Osteoblast (primary cell): ENCODE data around the gene PBX4. TPM values are rescaled to one million over a fixed set of nuclear protein-coding genes. Genes with fewer than 3 reads are reported as not detected.
A peak's percentile ranks its signal among the peaks of the same experiment; 100 is the strongest.

Source experiments
- DNase-seq: peaks from one replicate; pipeline ENCODE4 v3.0.0; 2011; ENCODE audit warnings: low spot score, mixed read lengths; ENCODE audit not compliant: insufficient read length; ENCODE audit errors: missing footprints
- H2AFZ ChIP-seq: 2 replicates; pipeline ENCODE4 v1.6.0; 2011; ENCODE audit warnings: mild to moderate bottlenecking, low read length
- H3K27ac ChIP-seq: 2 replicates; pipeline ENCODE4 v1.5.1; 2011; ENCODE audit warnings: mild to moderate bottlenecking, low read depth, low read length, moderate library complexity
- H3K27me3 ChIP-seq: 2 replicates; pipeline ENCODE4 v1.6.0; 2012; ENCODE audit warnings: mild to moderate bottlenecking, control low read depth, inconsistent platforms, low read length, moderate library complexity; ENCODE audit not compliant: insufficient read depth
- H3K36me3 ChIP-seq: 2 replicates; pipeline ENCODE4 v1.5.1; 2011; ENCODE audit warnings: mild to moderate bottlenecking, low read length, control low read depth, moderate library complexity; ENCODE audit not compliant: insufficient read depth
- H3K4me1 ChIP-seq: 2 replicates; pipeline ENCODE4 v1.5.1; 2011; ENCODE audit warnings: mild to moderate bottlenecking, low read length, control low read depth, moderate library complexity; ENCODE audit not compliant: insufficient read depth
- H3K4me2 ChIP-seq: 2 replicates; pipeline ENCODE4 v1.6.0; 2011; ENCODE audit warnings: mild to moderate bottlenecking, low read length; ENCODE audit not compliant: insufficient read depth
- H3K4me3 ChIP-seq: fragments of 200-600 bp; sonication (generic); 3 replicates; pipeline ENCODE4 v1.5.1; 2012; ENCODE audit warnings: mild to moderate bottlenecking, low read length, inconsistent platforms; ENCODE audit not compliant: insufficient read depth
- H3K79me2 ChIP-seq: 2 replicates; pipeline ENCODE4 v1.6.0; 2012; ENCODE audit warnings: mild to moderate bottlenecking, low read length, control low read depth, inconsistent platforms; ENCODE audit not compliant: insufficient read depth
- H3K9me3 ChIP-seq: 2 replicates; pipeline ENCODE4 v1.5.1; 2011; ENCODE audit warnings: low read depth, low read length, control low read depth
- H4K20me1 ChIP-seq: 2 replicates; pipeline ENCODE4 v1.6.0; 2012; ENCODE audit warnings: mild to moderate bottlenecking, low read length, control low read depth; ENCODE audit not compliant: insufficient read depth
- CTCF ChIP-seq: IDR thresholded peaks from 2 replicates; pipeline ENCODE4 v1.5.1; 2011; ENCODE audit warnings: mild to moderate bottlenecking, low read depth, low read length, moderate library complexity; ENCODE audit errors: extremely low read depth
- total RNA-seq: library from RNA; depleted of rRNA; stranded (reverse); fragments of >200 nt; gene quantifications from 2 replicates; pipeline ENCODE4 v1.2.3, GENCODE V29; 2012

Gene PBX4
- total RNA-seq, 1 donor = 0.36 TPM

GRCh38 chr19:19630062-19630414 is 11.6 kb upstream of the PBX4 start:
- peaks cover 6% of the 10 kb centered on the region for H3K4me1 ChIP-seq
- H2AFZ ChIP-seq = no peak overlapping the region
- TF ChIP-seq CTCF = no peak
- H3K4me3 ChIP-seq = no peak overlapping the region
- no peaks in the 10 kb centered on the region for H3K79me2 ChIP-seq
- no peak overlapping the region for H3K4me2 ChIP-seq
- H3K9me3 ChIP-seq = no peaks in the 10 kb centered on the region
- H3K27me3 ChIP-seq = no peaks in the 10 kb centered on the region
- H4K20me1 ChIP-seq = no peaks in the 10 kb centered on the region
- H3K27ac ChIP-seq = no peak overlapping the region
- peak; percentile 67 for DNase-seq
- peaks cover 20% of the 10 kb centered on the region for H3K36me3 ChIP-seq

GRCh38 chr19:19628501-19629134 is 10.1 kb upstream of the PBX4 start:
- Histone ChIP-seq H4K20me1 (no peaks in the 10 kb centered on the region), H3K79me2 (no peaks in the 10 kb centered on the region), H3K4me3 (peak overlapping the region; percentile 51), H3K27me3 (no peaks in the 10 kb centered on the region), H3K4me2 (peak overlapping the region; percentile 68), H3K4me1 (peaks cover 6% of the 10 kb centered on the region), H3K9me3 (no peaks in the 10 kb centered on the region), H3K36me3 (peaks cover 8% of the 10 kb centered on the region), H3K27ac (no peak overlapping the region), H2AFZ (no peak overlapping the region)
- DNase-seq = peak; percentile 96
- TF ChIP-seq CTCF = no peak

GRCh38 chr19:19627621-19628500 is 9.4 kb upstream of the PBX4 start, which contains the start of gene LPAR2:
Gene LPAR2, minus strand, starts transcription at chr19:19628220. Its CDS starts 945 bp downstream, at chr19:19627275.
- H3K4me1 ChIP-seq = peaks cover 6% of the 10 kb centered on the region
- peak; percentile 92 for DNase-seq
- H4K20me1 ChIP-seq = no peaks in the 10 kb centered on the region
- no peak for TF ChIP-seq CTCF
- peak within 1 kb of the TSS; percentile 68 for H3K4me2 ChIP-seq
- H3K36me3 ChIP-seq = peaks cover 8% of the 10 kb centered on the region
- H3K4me3 ChIP-seq = peak within 1 kb of the TSS; percentile 51
- no peaks in the 10 kb centered on the region for H3K79me2 ChIP-seq
- no peak within 1 kb of the TSS for H2AFZ ChIP-seq
- H3K27ac ChIP-seq = no peak within 1 kb of the TSS
- no peaks in the 10 kb centered on the region for H3K27me3 ChIP-seq
- H3K9me3 ChIP-seq = no peaks in the 10 kb centered on the region
